Stimulated activated CD8-positive, alpha-beta memory T cell treated with anti-CD3 and anti-CD28 coated beads, Interleukin-15, amount 100 ng/mL, for 1 hour (primary cell): Measurements from ENCODE around the gene OCLN.
"Not testable (repeated sequence)": the region's sequence is repeated elsewhere in the genome, so short reads cannot be mapped to it uniquely, and the experiment has no call there.

Experiments used
- DNase-seq: peaks from one replicate; pipeline ENCODE4 v3.0.0-alpha.2; 2020; ENCODE audit warnings: low read depth

OCLN gene

DNA sequence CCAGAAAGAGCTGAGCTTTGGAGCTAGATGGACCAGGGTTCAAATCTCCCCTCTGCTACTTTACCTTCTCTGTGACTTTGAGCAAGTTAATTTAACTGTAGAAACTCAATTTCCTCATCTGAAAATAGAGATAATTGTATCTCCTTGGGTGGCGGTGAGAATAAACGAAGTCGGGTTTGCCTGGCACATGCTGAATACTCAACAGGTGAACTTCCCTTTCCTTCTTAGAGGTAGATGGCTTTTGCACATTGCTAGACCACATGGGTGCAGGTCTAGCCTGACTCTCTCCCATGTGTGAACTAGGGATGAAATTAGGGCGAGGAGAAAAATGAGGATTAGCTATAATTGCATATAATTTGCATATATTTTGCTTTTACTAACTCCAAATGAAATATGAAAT, 36.0 kb downstream of the OCLN start:
- DNase-seq: no peak

- DNase-seq: no peak
Observed at GRCh38 chr5:69530561-69531405, 38.2 kb downstream of the OCLN start.

DNA sequence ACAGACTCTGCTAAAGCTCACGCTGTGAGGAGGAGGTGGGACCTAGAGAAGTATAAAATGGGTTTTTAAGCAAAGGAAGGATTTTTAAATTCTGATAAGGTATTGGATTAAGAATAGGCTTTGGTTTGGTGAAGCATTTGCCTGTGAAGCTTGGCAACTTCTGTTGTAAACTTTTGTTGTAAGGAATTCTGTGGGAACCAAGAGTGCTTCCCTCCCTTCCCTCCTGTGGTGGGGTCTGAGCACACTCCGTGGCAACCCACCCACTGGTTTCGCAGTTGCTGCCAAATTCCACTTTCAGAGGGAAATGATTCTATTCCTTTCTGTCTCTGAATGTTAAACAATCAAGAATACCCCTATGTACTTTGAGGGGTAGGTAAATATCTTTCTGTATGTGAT, 38.8 kb downstream of the OCLN start:
- DNase-seq: no peak

GRCh38 chr5:69537911-69538310, 45.3 kb downstream of the OCLN start:
- not testable (repeated sequence) for DNase-seq

- not testable (repeated sequence) for DNase-seq
Observed at GRCh38 chr5:69538735-69539134, 46.1 kb downstream of the OCLN start.

- DNase-seq: not testable (repeated sequence)
Observed at GRCh38 chr5:69541347-69541746, 48.8 kb downstream of the OCLN start.

- DNase-seq: not testable (repeated sequence)
Observed at GRCh38 chr5:69542838-69543618, 50.4 kb downstream of the OCLN start.

GRCh38 chr5:69544602-69545001, 52.0 kb downstream of the OCLN start:
- DNase-seq: not testable (repeated sequence)

- DNase-seq: peak; percentile 39
Observed at GRCh38 chr5:69559908-69560330, 67.3 kb downstream of the OCLN start, which contains the start of gene GTF2H2C. Gene GTF2H2C, plus strand, starts transcription at chr5:69560191. Its CDS starts 4,942 bp downstream, at chr5:69565133.

- not testable (repeated sequence) for DNase-seq
Observed at GRCh38 chr5:69560587-69561431, 68.2 kb downstream of the OCLN start.

DNA sequence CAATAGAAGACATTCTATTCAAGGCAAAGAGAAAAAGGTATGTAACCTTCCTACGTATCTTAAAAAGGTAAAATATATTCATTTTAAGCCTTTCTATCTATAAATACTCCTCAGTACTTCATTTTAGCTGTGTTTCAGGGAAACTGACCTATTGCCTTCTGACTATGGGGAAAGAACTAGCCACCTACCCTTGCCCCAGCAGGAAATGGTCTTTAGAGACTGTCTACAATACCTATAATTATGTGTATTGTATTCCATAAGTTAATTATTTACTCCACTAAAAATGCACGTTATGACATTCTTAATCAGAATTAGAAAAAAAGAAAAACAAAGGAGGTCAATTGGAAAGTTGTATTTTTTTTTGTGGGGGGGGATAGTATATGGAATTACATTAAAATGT, 73.6 kb downstream of the OCLN start:
- not testable (repeated sequence) for DNase-seq

GRCh38 chr5:69568072-69568471, 75.5 kb downstream of the OCLN start:
- not testable (repeated sequence) for DNase-seq

- DNase-seq: not testable (repeated sequence)
Observed at GRCh38 chr5:69583356-69583755, 90.8 kb downstream of the OCLN start.

DNA sequence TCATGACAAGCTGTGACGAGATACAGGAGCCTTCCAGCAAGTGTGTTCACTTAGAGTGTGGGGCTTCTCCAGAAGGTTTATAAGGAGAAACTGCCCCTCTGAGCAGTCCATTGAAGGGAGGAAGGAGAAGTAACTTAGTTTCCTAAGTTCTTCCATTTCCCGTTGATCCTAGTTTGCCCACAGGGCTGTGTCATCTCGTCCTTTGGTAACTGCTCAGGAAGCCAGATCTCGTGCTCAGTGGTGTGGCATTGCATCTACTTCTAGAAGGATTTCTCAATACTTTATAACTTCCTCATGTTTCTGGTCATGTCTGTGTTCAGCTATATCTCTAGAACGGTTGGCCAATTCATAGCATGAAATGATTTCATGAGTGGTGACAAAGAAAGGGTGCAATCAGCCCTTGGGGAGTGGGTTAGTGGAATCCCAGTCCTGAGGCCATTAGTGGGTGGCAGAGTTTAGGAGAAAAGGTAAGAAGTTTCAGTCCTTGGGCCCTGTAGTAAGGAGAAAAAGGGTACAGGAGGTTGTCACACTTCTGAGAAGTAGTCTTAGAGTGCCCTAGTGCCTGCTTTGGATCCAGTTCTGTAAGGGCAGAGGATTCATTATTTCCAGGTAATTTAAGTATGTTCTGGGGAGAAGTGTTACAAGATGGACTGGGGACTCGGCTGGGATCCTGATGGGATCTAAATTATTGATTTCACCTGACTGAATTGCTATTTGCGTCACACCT, 103.7 kb downstream of the OCLN start:
- not testable (repeated sequence) for DNase-seq

DNA sequence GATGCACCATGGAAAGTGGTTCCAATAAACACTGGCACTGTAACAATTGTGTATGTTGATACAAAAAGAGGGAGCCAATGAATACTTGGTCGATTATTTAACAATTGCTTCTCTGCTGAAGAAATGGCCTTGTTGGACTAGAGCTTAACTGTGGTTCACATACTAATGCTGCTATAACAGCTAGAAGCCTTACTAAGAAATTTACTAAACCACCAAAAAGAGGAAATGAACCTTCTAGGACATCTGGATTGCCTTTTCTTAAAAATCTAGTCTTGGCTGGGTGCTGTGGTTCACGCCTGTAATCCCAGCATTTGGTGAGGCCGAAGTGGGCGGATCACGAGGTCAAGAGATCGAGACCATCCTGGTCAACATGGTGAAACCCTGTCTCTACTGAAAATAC, 109.4 kb downstream of the OCLN start:
- DNase-seq: not testable (repeated sequence)

GRCh38 chr5:69606839-69607238, 114.2 kb downstream of the OCLN start:
- DNase-seq: not testable (repeated sequence)
